ENCODE data around the gene APBA2.

The APBA2 gene

DNA sequence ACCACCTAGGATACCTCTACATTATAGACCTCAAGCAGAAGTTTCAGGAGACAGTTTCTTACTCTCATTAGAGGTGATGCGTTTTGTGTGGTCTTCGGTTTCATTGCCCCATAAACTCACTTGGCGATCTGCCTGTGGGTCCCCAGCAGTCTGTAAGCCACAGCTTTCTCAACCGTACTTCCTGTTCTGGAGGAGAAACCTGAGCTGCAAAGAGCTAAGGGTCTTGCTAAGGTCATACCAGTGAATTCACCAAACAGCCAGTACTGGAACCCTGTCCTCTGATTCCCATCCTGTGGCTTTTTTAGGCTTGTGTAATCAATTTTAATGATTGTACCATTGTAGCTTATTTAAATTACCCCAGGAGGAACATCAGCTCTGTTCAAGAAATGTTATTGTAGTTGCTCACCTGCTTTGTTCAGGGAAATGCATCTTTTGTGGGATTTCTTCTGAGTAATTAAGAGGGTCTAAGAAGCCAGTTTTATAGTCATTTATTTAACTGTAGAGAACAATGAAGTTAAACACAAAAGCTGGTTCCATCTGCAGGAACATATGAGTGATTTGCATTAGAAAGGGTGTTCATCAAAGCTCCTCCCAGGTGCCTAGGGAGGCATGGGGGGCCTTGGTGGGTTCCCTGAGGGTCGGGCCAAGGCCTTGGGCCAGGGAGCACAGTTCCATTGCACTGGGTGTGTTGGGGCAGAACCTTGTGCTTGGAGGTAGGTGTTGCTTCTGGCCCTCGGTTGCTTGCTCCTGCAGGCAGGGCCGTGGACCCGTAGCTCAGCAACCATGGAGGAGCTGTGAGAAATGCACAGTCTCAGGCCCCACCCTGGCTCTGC, 69.6 kb downstream of the APBA2 start:
- Histone ChIP-seq H3K18ac (ENCODE audit: low read length) (no peak overlapping the region), H4K91ac (ENCODE audit: low read depth, low read length, poor library complexity) (no peak overlapping the region), H2AFZ (ENCODE audit: low read length) (no peak overlapping the region), H2AK5ac (ENCODE audit: low read depth, low read length) (peak overlapping the region; percentile 1), H3K27me3 (ENCODE audit: control insufficient read depth in 3 of 3, insufficient read depth in 3 of 3, low read depth in 1 of 3, low read length in 3 of 3) (no peaks in the 10 kb centered on the region), H3K9me3 (replicated peaks in 1 of 2; ENCODE audit: control insufficient read depth in 2 of 2, insufficient read depth in 1 of 2, low read depth in 1 of 2, low read length in 2 of 2) (peaks cover 4 to 8% of the 10 kb centered on the region in 2 donors), H3K4ac (ENCODE audit: low read length) (no peak overlapping the region), H2BK12ac (ENCODE audit: low read length) (no peak overlapping the region), H3K4me3 (ENCODE audit: low read length in 2 of 2) (no peak overlapping the region), H3K14ac (ENCODE audit: low read length) (peak overlapping the region; percentile 27), H3K23ac (ENCODE audit: low read depth, low read length, poor library complexity) (no peak overlapping the region), H3K4me2 (ENCODE audit: insufficient read depth, low read length, poor library complexity, severe bottlenecking) (no peak overlapping the region), H3K79me1 (ENCODE audit: low read depth, low read length) (peaks cover 8% of the 10 kb centered on the region), H4K8ac (ENCODE audit: low read depth, low read length) (no peak overlapping the region), H3K27ac (replicated peaks; ENCODE audit: low read length) (no peak overlapping the region), H3K4me1 (ENCODE audit: control insufficient read depth in 2 of 2, insufficient read depth in 1 of 2, low read depth in 1 of 2, low read length in 2 of 2) (peaks cover 15 to 17% of the 10 kb centered on the region in 2 donors), H3K9ac (ENCODE audit: low read depth, low read length, poor library complexity) (no peak overlapping the region), H2BK5ac (ENCODE audit: low read length) (no peak overlapping the region), H2BK15ac (ENCODE audit: low read length) (no peak overlapping the region), H3K36me3 (replicated peaks in 1 of 2; ENCODE audit: control insufficient read depth in 2 of 2, insufficient read depth in 2 of 2, low read length in 2 of 2) (peaks cover 0 to 2% of the 10 kb centered on the region in 2 donors), H2BK120ac (ENCODE audit: low read depth, low read length) (no peak overlapping the region)
- no CpG with 5 or more reads among the region's 8 CpGs for WGBS, 2 donors (ENCODE audit: extremely low coverage in 2 of 2, insufficient read length in 2 of 2, insufficient replicate concordance in 1 of 2)
- no peak for DNase-seq (ENCODE audit: low spot score)

DNA sequence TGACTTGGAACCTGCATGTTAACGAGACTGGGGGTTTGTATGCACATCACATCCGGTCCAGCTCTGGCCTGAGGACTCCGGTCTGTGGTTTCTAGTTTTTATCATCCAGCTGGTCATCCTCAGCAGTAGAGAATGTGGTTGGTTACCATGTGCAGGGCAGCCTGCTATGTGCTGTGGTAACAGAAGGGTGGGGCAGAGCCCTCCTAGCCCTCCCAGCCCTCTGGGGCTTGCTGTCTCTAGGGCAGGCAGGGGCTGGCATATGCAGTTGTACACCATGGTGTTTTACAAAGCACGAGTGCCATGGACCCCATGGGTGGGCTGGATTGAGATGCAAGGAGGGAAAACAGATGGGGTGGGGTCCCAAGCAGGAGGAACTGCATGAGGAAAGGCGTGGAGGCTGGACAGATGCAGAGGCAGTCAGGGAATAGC, 70.2 kb downstream of the APBA2 start:
- no peak overlapping the region for H3K4me3 ChIP-seq (ENCODE audit: low read length in 2 of 2)
- H2AK5ac ChIP-seq (ENCODE audit: low read depth, low read length), result peak overlapping the region; percentile 1
- no peak overlapping the region for H2BK5ac ChIP-seq (ENCODE audit: low read length)
- H4K91ac ChIP-seq (ENCODE audit: low read depth, low read length, poor library complexity), result no peak overlapping the region
- no peak overlapping the region for H4K8ac ChIP-seq (ENCODE audit: low read depth, low read length)
- H3K79me1 ChIP-seq (ENCODE audit: low read depth, low read length), result peaks cover 8% of the 10 kb centered on the region
- no peak overlapping the region for H2BK12ac ChIP-seq (ENCODE audit: low read length)
- no peaks in the 10 kb centered on the region for H3K27me3 ChIP-seq (ENCODE audit: control insufficient read depth in 3 of 3, insufficient read depth in 3 of 3, low read depth in 1 of 3, low read length in 3 of 3)
- peaks cover 15 to 17% of the 10 kb centered on the region in 2 donors for H3K4me1 ChIP-seq (ENCODE audit: control insufficient read depth in 2 of 2, insufficient read depth in 1 of 2, low read depth in 1 of 2, low read length in 2 of 2)
- peak overlapping the region; percentile 27 for H3K14ac ChIP-seq (ENCODE audit: low read length)
- H3K36me3 ChIP-seq (replicated peaks in 1 of 2; ENCODE audit: control insufficient read depth in 2 of 2, insufficient read depth in 2 of 2, low read length in 2 of 2), result peaks cover 0 to 2% of the 10 kb centered on the region in 2 donors
- no CpG with 5 or more reads among the region's 5 CpGs for WGBS, 2 donors (ENCODE audit: extremely low coverage in 2 of 2, insufficient read length in 2 of 2, insufficient replicate concordance in 1 of 2)
- H3K9me3 ChIP-seq (replicated peaks in 1 of 2; ENCODE audit: control insufficient read depth in 2 of 2, insufficient read depth in 1 of 2, low read depth in 1 of 2, low read length in 2 of 2), result peaks cover 4 to 8% of the 10 kb centered on the region in 2 donors
- no peak overlapping the region for H3K23ac ChIP-seq (ENCODE audit: low read depth, low read length, poor library complexity)
- no peak overlapping the region for H2BK15ac ChIP-seq (ENCODE audit: low read length)
- no peak overlapping the region for H2AFZ ChIP-seq (ENCODE audit: low read length)
- H3K4ac ChIP-seq (ENCODE audit: low read length), result no peak overlapping the region
- H2BK120ac ChIP-seq (ENCODE audit: low read depth, low read length), result no peak overlapping the region
- H3K9ac ChIP-seq (ENCODE audit: low read depth, low read length, poor library complexity), result no peak overlapping the region
- H3K18ac ChIP-seq (ENCODE audit: low read length), result peak overlapping the region; percentile 15
- no peak for DNase-seq (ENCODE audit: low spot score)
- H3K27ac ChIP-seq (replicated peaks; ENCODE audit: low read length), result no peak overlapping the region
- no peak overlapping the region for H3K4me2 ChIP-seq (ENCODE audit: insufficient read depth, low read length, poor library complexity, severe bottlenecking)

DNA sequence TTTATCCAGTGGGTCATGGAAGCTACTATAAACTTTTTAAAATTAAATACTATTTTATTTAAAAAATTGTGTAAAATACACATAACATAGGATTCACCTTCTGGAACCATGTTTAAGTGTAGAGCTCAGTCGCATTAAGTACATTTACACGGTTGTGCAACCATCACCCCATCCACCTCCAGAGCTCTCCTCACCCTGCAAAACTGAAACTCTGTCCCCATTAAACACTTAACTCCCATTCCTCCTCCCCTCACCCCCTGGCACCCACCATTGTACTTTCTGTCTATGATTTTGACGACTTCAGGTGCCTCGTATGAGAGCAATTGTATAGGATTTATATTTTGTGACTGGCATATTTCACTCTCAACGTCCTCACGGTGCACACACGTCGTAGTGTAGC, 70.7 kb downstream of the APBA2 start:
- peaks cover 0 to 2% of the 10 kb centered on the region in 2 donors for H3K36me3 ChIP-seq (replicated peaks in 1 of 2; ENCODE audit: control insufficient read depth in 2 of 2, insufficient read depth in 2 of 2, low read length in 2 of 2)
- H3K79me1 ChIP-seq (ENCODE audit: low read depth, low read length), result peaks cover 8% of the 10 kb centered on the region
- H3K4me1 ChIP-seq (ENCODE audit: control insufficient read depth in 2 of 2, insufficient read depth in 1 of 2, low read depth in 1 of 2, low read length in 2 of 2), result peaks cover 15 to 17% of the 10 kb centered on the region in 2 donors
- H2BK120ac ChIP-seq (ENCODE audit: low read depth, low read length), result no peak overlapping the region
- DNase-seq (ENCODE audit: low spot score), result no peak
- no peak overlapping the region for H3K9ac ChIP-seq (ENCODE audit: low read depth, low read length, poor library complexity)
- H3K14ac ChIP-seq (ENCODE audit: low read length), result no peak overlapping the region
- no peak overlapping the region for H3K27ac ChIP-seq (replicated peaks; ENCODE audit: low read length)
- H3K4ac ChIP-seq (ENCODE audit: low read length), result no peak overlapping the region
- H4K91ac ChIP-seq (ENCODE audit: low read depth, low read length, poor library complexity), result no peak overlapping the region
- H3K9me3 ChIP-seq (replicated peaks in 1 of 2; ENCODE audit: control insufficient read depth in 2 of 2, insufficient read depth in 1 of 2, low read depth in 1 of 2, low read length in 2 of 2), result peaks cover 4 to 8% of the 10 kb centered on the region in 2 donors
- H2AK5ac ChIP-seq (ENCODE audit: low read depth, low read length), result no peak overlapping the region
- no peak overlapping the region for H2AFZ ChIP-seq (ENCODE audit: low read length)
- H3K27me3 ChIP-seq (ENCODE audit: control insufficient read depth in 3 of 3, insufficient read depth in 3 of 3, low read depth in 1 of 3, low read length in 3 of 3), result no peaks in the 10 kb centered on the region
- no peak overlapping the region for H2BK5ac ChIP-seq (ENCODE audit: low read length)
- H3K18ac ChIP-seq (ENCODE audit: low read length), result no peak overlapping the region
- no peak overlapping the region for H3K4me2 ChIP-seq (ENCODE audit: insufficient read depth, low read length, poor library complexity, severe bottlenecking)
- no peak overlapping the region for H4K8ac ChIP-seq (ENCODE audit: low read depth, low read length)
- H2BK15ac ChIP-seq (ENCODE audit: low read length), result no peak overlapping the region
- no peak overlapping the region for H3K4me3 ChIP-seq (ENCODE audit: low read length in 2 of 2)
- no CpG with 5 or more reads among the region's 8 CpGs for WGBS, 2 donors (ENCODE audit: extremely low coverage in 2 of 2, insufficient read length in 2 of 2, insufficient replicate concordance in 1 of 2)
- H2BK12ac ChIP-seq (ENCODE audit: low read length), result no peak overlapping the region
- no peak overlapping the region for H3K23ac ChIP-seq (ENCODE audit: low read depth, low read length, poor library complexity)

DNA sequence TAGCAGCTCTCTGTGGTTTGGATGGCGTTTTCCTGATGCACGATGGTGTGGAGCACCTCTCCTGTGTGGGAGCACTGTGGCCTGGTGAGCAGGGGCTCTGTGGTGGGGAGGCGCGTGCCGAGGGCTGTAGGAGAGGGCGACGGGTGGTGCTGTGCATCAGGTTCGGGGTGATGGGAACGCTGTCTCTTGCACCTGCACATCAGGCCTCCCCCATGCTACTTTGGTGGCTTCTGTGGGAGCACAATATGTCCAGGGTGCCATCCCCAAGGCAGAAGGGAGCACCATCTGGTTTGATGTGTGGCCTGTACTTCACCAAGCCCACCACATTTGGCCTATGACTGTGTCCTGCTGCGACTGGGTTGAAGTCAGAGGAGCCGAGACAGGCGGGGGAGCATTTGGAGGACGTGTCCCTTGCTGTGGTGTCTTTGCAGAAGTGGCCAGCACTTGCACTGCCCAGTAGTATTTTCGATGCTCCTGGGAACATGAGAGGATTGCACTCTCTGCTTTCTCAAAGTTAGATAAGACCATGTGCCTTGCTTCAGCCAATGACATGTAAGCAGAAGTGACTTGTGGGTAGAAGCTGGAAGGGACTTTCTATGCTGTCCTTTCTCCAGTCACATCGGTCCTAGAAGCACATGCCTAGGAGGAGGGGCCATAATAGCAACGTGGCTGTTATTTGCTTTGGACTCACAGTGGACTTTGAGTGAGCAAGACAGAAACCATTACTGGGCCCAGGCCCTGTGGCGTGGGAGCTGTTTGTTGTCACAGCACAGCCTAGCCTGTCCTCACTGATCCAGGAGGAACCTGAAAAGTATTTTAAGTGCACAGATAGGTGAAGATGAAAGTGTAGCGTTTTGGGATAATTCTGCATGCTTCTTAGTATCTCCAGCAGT, 72.1 kb downstream of the APBA2 start:
- Histone ChIP-seq H4K8ac (ENCODE audit: low read depth, low read length) (peak overlapping the region; percentile 43), H2BK15ac (ENCODE audit: low read length) (no peak overlapping the region), H3K9me3 (replicated peaks in 1 of 2; ENCODE audit: control insufficient read depth in 2 of 2, insufficient read depth in 1 of 2, low read depth in 1 of 2, low read length in 2 of 2) (peaks cover 4 to 8% of the 10 kb centered on the region in 2 donors), H2BK12ac (ENCODE audit: low read length) (no peak overlapping the region), H3K18ac (ENCODE audit: low read length) (peak overlapping the region; percentile 57), H3K14ac (ENCODE audit: low read length) (peak overlapping the region; percentile 92), H3K79me1 (ENCODE audit: low read depth, low read length) (peaks cover 8% of the 10 kb centered on the region), H3K4ac (ENCODE audit: low read length) (no peak overlapping the region), H3K36me3 (replicated peaks in 1 of 2; ENCODE audit: control insufficient read depth in 2 of 2, insufficient read depth in 2 of 2, low read length in 2 of 2) (peaks cover 0 to 2% of the 10 kb centered on the region in 2 donors), H3K27ac (replicated peaks; ENCODE audit: low read length) (no peak overlapping the region), H3K23ac (ENCODE audit: low read depth, low read length, poor library complexity) (peak overlapping the region; percentile 53), H4K91ac (ENCODE audit: low read depth, low read length, poor library complexity) (peak overlapping the region; percentile 48), H3K4me3 (ENCODE audit: low read length in 2 of 2) (no peak overlapping the region), H2BK120ac (ENCODE audit: low read depth, low read length) (no peak overlapping the region), H2AK5ac (ENCODE audit: low read depth, low read length) (peak overlapping the region; percentile 20), H3K4me2 (ENCODE audit: insufficient read depth, low read length, poor library complexity, severe bottlenecking) (no peak overlapping the region), H3K27me3 (ENCODE audit: control insufficient read depth in 3 of 3, insufficient read depth in 3 of 3, low read depth in 1 of 3, low read length in 3 of 3) (no peaks in the 10 kb centered on the region), H3K4me1 (ENCODE audit: control insufficient read depth in 2 of 2, insufficient read depth in 1 of 2, low read depth in 1 of 2, low read length in 2 of 2) (peaks cover 15 to 17% of the 10 kb centered on the region in 2 donors), H2AFZ (ENCODE audit: low read length) (no peak overlapping the region), H3K9ac (ENCODE audit: low read depth, low read length, poor library complexity) (no peak overlapping the region), H2BK5ac (ENCODE audit: low read length) (no peak overlapping the region)
- no CpG with 5 or more reads among the region's 18 CpGs for WGBS, 2 donors (ENCODE audit: extremely low coverage in 2 of 2, insufficient read length in 2 of 2, insufficient replicate concordance in 1 of 2)
- no peak for DNase-seq (ENCODE audit: low spot score)
